Endothelial cell (in vitro differentiated cells): ENCODE results near the gene FAS. TPM values are rescaled to one million over a fixed set of nuclear protein-coding genes. Genes with fewer than 3 reads are reported as not detected.

Experiments used
- DNase-seq: peaks from one replicate; pipeline ENCODE4 v3.0.0; 2021; ENCODE audit warnings: low spot score
- H3K27ac Mint-ChIP-seq: one replicate; pipeline ENCODE4 v1.8.0; 2021; ENCODE audit warnings: mixed read lengths, inconsistent platforms; ENCODE audit not compliant: unreplicated experiment
- H3K27me3 Mint-ChIP-seq: one replicate; pipeline ENCODE4 v1.8.0; 2021; ENCODE audit warnings: mild to moderate bottlenecking, moderate library complexity, mixed read lengths, inconsistent platforms; ENCODE audit not compliant: unreplicated experiment
- H3K36me3 Mint-ChIP-seq: one replicate; pipeline ENCODE4 v1.8.0; 2021; ENCODE audit warnings: mild to moderate bottlenecking, low read depth, mixed read lengths, inconsistent platforms; ENCODE audit not compliant: unreplicated experiment
- H3K4me1 Mint-ChIP-seq: one replicate; pipeline ENCODE4 v1.8.0; 2021; ENCODE audit warnings: mild to moderate bottlenecking, mixed read lengths, inconsistent platforms; ENCODE audit not compliant: unreplicated experiment
- H3K4me3 Mint-ChIP-seq: one replicate; pipeline ENCODE4 v1.8.0; 2021; ENCODE audit warnings: mild to moderate bottlenecking, mixed read lengths, inconsistent platforms; ENCODE audit not compliant: unreplicated experiment
- H3K9me3 Mint-ChIP-seq: one replicate; pipeline ENCODE4 v1.8.0; 2021; ENCODE audit warnings: mixed read lengths, inconsistent platforms; ENCODE audit not compliant: unreplicated experiment
- total RNA-seq: library from RNA; stranded (reverse); fragmentation: NEBNext Ultra II Directional; extraction: Animal tissue kit (Norgen Biotek cat#: 25700); gene quantifications from one replicate; pipeline ENCODE4 v1.2.1, GENCODE V29; 2021; ENCODE audit not compliant: unreplicated experiment
- TF ChIP-seq, protein P1 (sequence below): fragments of 200-600 bp; sonication (generic); IDR thresholded peaks from one replicate; pipeline ENCODE4 v1.5.0; 2021; ENCODE audit warnings: antibody characterized with exemption; ENCODE audit not compliant: unreplicated experiment

The FAS gene
- total RNA-seq, 1 donor from 2014 or later = 23.0 TPM

DNA sequence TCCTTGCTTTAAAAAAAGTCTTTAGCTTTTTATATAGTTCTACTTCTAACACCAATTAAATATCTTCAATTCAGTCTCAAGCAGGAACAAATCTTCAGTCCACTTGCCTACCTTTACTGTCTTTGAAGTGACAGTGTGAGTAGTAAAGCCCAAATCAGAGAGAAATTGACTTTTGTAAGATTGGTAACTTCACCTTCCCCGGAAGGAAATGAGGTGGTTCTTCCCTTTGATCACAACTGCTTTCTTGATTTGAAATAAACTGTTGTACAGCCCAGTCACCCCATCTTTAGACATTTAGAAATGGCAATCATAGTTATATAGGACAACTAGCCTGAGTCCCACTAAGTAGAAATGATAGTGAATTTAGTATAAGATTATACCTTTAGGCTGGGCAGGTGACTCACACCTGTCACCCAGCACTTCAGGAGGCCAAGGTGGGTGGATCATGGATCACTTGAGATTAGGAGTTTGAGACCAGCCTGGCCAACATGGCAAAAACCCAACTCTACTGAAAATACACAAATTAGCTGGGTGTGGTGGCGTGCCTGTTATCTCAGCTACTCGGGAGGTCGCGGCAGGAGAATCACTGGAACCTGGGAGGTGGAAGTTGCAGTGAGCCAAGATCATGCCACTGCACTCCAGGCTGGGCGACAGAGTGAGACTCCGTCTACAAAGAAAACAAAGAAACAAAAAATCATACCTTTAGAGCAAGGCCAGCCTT, 4.7 kb downstream of the FAS start:
- Mint-ChIP-seq H3K27ac (no peak overlapping the region), H3K36me3 (no peaks in the 10 kb centered on the region), H3K4me1 (peaks cover 14% of the 10 kb centered on the region), H3K9me3 (no peaks in the 10 kb centered on the region), H3K4me3 (no peak overlapping the region), H3K27me3 (no peaks in the 10 kb centered on the region)
- DNase-seq = no peak
- TF ChIP-seq, protein P1, sequence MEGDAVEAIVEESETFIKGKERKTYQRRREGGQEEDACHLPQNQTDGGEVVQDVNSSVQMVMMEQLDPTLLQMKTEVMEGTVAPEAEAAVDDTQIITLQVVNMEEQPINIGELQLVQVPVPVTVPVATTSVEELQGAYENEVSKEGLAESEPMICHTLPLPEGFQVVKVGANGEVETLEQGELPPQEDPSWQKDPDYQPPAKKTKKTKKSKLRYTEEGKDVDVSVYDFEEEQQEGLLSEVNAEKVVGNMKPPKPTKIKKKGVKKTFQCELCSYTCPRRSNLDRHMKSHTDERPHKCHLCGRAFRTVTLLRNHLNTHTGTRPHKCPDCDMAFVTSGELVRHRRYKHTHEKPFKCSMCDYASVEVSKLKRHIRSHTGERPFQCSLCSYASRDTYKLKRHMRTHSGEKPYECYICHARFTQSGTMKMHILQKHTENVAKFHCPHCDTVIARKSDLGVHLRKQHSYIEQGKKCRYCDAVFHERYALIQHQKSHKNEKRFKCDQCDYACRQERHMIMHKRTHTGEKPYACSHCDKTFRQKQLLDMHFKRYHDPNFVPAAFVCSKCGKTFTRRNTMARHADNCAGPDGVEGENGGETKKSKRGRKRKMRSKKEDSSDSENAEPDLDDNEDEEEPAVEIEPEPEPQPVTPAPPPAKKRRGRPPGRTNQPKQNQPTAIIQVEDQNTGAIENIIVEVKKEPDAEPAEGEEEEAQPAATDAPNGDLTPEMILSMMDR = no peak

DNA sequence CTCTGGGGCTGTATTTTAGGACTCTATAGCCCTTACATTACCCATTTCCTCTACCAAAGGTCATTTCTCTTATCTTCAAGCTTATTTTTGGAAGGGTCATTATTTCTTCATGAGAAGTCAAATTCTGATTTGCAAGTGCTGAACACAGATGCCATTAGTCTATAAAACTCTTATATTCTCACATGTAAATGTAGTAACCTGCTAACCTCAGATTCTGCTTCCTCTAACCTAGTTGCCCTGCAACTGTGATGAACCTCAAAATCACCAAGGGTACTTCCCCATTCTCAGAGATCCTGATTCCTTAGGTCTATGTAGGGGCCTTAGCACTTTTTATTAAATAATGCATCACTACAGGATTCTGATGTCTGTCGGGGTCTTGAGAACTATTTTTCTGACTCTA, 6.3 kb downstream of the FAS start:
- Mint-ChIP-seq H3K27ac (no peak overlapping the region), H3K36me3 (no peaks in the 10 kb centered on the region), H3K9me3 (no peaks in the 10 kb centered on the region), H3K27me3 (no peaks in the 10 kb centered on the region), H3K4me3 (no peak overlapping the region), H3K4me1 (peaks cover 15% of the 10 kb centered on the region)
- TF ChIP-seq, protein P1 = no peak
- DNase-seq = no peak

DNA sequence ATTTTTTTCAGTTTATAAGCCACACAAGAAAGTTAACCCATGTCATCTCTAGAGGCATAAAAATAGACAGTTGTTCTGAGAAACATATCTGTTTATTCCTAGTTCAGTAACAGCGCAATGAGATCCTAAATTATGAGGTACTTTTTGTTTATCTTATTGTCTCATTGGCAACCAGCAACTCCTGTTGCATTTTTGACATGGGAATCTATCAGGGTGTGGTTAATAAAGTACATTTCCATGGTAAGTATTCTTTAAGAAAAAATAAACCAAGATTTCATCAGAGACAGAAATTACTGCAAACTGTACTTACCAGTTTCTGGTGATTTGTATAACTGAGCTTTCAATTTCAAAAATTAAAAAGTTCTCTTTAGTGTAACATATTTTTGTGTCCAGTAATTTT, 9.0 kb downstream of the FAS start:
- Mint-ChIP-seq H3K27me3 (no peaks in the 10 kb centered on the region), H3K4me3 (no peak overlapping the region), H3K36me3 (peaks cover 3% of the 10 kb centered on the region), H3K9me3 (no peaks in the 10 kb centered on the region), H3K27ac (no peak overlapping the region), H3K4me1 (peaks cover 8% of the 10 kb centered on the region)
- no peak for DNase-seq
- TF ChIP-seq, protein P1 = no peak

DNA sequence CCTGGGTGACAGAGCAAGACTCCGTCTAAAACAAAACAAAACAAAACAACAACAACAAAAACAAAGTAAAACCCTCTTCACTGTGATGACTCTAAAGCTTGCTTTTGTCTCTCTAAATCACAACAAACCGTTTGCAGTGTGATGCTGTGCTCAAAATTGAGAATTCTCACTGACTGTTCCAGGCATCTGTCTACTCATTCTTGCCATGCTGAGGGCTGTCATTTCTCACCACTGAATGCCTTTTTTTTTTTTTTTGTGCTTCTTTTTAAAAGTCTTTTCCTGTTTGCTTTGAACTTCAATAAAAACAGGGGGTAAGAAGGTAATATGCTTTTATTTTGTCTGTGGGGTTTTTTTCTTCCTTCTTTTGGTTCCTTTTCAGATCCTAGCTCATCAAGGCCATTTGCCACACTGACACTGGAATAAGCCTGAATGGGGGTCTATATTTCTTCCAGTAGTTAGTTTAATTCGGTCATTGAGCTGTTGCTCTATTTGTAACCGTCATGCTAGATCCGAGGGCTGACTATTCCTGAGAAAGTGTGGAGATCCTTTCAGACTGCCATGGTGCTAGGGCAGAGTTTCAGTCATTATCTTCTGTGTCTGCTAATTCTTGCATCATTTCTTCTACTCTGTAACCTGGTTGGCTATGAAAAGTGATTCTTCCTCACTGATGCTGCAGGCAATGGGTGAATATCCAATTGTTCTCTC, 10.6 kb downstream of the FAS start:
- Mint-ChIP-seq H3K27me3 (no peaks in the 10 kb centered on the region), H3K27ac (no peak overlapping the region)
- TF ChIP-seq, protein P1 = no peak

DNA sequence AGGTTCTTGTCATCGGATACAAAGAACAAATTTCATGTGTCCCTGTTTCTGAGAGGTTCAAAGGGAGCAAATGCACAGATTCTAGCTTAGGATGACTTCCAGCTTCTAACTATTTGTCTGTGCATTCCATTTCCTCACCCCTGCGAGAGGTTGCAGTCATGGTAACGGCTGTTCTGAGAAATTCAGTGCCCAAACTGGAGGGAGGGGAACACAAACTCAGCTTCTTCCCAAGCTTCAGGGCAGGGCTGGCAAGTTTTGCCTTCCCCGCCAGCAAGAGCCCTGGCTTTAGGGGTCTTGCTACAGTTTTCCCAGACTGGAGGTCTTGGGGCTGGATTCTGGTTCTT, 11.1 kb downstream of the FAS start:
- H3K4me1 Mint-ChIP-seq = peaks cover 8% of the 10 kb centered on the region
- H3K9me3 Mint-ChIP-seq = no peaks in the 10 kb centered on the region
- TF ChIP-seq, protein P1 = no peak
- DNase-seq = no peak
- no peak overlapping the region for H3K4me3 Mint-ChIP-seq
- no peak overlapping the region for H3K27ac Mint-ChIP-seq
- no peaks in the 10 kb centered on the region for H3K27me3 Mint-ChIP-seq
- H3K36me3 Mint-ChIP-seq = peaks cover 3% of the 10 kb centered on the region

More for the DNA sequence above, 10.6 kb downstream of the FAS start:
- H3K4me1 Mint-ChIP-seq = peaks cover 8% of the 10 kb centered on the region
- no peak overlapping the region for H3K4me3 Mint-ChIP-seq
- peaks cover 3% of the 10 kb centered on the region for H3K36me3 Mint-ChIP-seq
- H3K9me3 Mint-ChIP-seq = no peaks in the 10 kb centered on the region
- DNase-seq = no peak
